GM08714 (cell line): ENCODE results near the gene MAP1S.
A peak's percentile ranks its signal among the peaks of the same experiment; 100 is the strongest.

Experiments
- H3K4me3 ChIP-seq: fragments of 200-500 bp; sonication (Bioruptor generic); 2 replicates; pipeline ENCODE4 v1.5.1; 2014; ENCODE audit warnings: mild to moderate bottlenecking, low read length, inconsistent platforms
- ZNF274 ChIP-seq: IDR thresholded peaks from 2 replicates; pipeline ENCODE4 v1.6.1; 2012; ENCODE audit warnings: mild to moderate bottlenecking, low read depth, low read length

Gene MAP1S

DNA sequence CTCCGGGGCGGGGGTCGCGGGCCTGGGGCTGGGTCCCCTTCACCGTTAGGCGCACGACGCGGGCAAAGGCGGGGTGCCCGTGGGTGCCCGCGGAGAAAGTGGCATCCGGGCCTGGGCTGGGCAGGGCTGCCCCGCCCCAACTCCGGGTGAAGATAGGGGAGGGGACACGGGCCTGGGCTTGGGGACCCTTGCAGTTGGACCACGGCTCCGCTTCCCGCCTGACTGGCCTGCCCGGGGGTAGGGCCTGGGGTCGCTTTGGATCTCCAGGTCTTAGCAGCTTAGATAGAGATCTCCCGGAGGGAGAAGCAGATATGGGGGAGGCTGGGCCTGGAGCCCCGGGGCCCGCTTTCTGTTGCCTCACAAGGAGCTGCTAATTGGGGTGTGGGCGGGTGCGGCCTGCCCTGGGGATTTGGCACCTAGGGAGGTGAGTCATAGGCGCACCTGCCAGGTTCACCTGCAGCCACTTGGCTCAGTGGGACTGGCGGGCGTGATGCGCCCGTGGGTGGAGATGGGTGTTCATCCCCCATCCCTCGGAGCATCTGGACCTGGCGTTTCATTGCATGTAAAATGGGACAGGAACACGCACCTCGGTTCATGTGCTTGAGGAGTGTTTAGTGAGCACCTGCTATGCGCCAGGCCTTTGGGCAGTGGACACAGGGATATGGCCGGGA lies 585 bp downstream of the MAP1S start:
- no peak for TF ChIP-seq ZNF274
- peak overlapping the region; percentile 95 for H3K4me3 ChIP-seq

DNA sequence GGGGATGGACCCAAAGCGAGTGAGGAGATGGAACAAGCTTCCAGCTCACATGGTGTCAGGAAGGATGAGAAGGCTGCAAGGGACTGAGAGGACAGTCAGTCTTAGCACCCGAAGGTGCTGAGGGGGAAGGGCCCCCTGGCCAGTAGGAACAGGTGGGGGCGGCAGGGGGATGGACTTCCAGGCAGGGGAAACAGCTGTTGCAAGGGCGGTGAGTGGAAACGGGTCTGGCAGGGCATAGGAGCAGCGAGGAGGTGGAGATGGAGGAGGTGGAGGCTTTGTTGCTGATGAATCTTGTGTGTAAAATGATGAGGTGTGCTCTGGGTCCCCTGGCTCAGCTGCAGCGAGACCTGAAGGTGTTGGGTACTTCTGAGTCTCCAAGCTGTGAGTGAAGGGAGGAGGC lies 1.2 kb downstream of the MAP1S start:
- H3K4me3 ChIP-seq = peak overlapping the region; percentile 95
- no peak for TF ChIP-seq ZNF274

- H3K4me3 ChIP-seq = no peak overlapping the region; the same call in 1 of the 2 replicates
- no peak for TF ChIP-seq ZNF274
Observed at GRCh38 chr19:17721111-17721628, 1.9 kb downstream of the MAP1S start.

GRCh38 chr19:17721821-17722220 lies 2.5 kb downstream of the MAP1S start:
- TF ChIP-seq ZNF274 = no peak
- no peak overlapping the region for H3K4me3 ChIP-seq

DNA sequence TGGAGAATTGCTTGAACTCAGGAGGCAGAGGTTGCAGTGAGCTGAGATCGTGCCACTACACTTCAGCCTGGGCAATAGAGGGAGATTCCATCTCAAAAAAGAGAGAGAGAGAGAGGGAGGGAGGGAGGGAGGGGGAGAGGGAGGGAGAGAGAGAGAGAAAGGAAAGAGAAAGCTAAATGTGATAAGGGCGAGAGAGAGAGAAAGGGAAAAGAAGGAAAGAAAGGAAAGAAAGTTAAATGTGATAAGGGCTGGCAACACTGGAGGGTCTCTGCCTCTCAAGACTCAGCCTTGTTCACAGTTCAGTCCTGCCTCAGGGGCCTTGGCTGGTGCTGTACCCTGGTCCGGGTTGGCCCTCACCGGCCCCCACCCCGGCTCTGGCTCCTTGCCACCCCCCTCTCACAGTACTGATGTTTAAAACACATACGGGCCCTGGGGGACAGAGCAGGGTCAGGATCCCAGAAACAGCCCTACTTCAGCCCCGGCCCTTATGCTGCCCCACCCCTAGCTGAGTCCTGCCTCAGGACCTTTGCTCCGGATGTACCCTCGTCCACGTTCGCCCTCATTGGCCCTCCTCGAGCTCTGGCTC lies 3.5 kb downstream of the MAP1S start:
- no peak overlapping the region for H3K4me3 ChIP-seq
- no peak for TF ChIP-seq ZNF274

DNA sequence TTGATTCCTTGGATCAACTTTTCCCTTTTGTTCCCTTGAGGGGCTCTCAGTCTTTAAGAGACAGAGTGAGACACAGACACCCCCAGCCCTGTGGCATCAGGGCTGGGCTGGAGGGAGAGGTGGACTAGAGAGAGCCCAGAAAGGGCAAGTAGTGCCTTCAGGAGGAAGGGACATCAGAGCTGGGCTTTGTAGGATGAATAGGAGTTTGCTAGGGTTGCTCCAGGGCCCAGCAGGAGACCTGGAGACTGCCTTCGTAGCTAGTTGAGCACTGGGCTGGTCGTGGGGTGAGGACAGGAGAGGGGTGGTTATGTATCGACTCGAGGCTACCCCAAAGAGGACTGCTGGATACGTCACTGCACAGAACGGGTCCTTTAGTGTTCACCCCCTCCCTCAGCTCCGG lies 5.4 kb downstream of the MAP1S start:
- no peak for TF ChIP-seq ZNF274
- H3K4me3 ChIP-seq = no peak overlapping the region

GRCh38 chr19:17725422-17726078 lies 6.3 kb downstream of the MAP1S start:
- TF ChIP-seq ZNF274 = no peak
- H3K4me3 ChIP-seq = no peak overlapping the region

DNA sequence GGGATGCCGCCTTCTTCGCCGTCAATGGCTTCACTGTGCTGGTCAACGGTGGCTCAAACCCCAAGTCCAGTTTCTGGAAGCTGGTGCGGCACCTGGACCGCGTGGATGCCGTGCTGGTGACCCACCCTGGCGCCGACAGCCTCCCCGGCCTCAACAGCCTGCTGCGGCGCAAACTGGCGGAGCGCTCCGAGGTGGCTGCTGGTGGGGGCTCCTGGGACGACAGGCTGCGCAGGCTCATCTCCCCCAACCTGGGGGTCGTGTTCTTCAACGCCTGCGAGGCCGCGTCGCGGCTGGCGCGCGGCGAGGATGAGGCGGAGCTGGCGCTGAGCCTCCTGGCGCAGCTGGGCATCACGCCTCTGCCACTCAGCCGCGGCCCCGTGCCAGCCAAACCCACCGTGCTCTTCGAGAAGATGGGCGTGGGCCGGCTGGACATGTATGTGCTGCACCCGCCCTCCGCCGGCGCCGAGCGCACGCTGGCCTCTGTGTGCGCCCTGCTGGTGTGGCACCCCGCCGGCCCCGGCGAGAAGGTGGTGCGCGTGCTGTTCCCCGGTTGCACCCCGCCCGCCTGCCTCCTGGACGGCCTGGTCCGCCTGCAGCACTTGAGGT lies 7.0 kb downstream of the MAP1S start:
- H3K4me3 ChIP-seq = no peak overlapping the region
- TF ChIP-seq ZNF274 = no peak

DNA sequence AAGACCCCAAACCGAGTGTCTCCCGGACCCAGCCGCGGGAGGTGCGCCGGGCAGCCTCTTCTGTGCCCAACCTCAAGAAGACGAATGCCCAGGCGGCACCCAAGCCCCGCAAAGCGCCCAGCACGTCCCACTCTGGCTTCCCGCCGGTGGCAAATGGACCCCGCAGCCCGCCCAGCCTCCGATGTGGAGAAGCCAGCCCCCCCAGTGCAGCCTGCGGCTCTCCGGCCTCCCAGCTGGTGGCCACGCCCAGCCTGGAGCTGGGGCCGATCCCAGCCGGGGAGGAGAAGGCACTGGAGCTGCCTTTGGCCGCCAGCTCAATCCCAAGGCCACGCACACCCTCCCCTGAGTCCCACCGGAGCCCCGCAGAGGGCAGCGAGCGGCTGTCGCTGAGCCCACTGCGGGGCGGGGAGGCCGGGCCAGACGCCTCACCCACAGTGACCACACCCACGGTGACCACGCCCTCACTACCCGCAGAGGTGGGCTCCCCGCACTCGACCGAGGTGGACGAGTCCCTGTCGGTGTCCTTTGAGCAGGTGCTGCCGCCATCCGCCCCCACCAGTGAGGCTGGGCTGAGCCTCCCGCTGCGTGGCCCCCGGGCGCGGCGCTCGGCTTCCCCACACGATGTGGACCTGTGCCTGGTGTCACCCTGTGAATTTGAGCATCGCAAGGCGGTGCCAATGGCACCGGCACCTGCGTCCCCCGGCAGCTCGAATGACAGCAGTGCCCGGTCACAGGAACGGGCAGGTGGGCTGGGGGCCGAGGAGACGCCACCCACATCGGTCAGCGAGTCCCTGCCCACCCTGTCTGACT lies 7.9 kb downstream of the MAP1S start:
- TF ChIP-seq ZNF274 = no peak
- no peak overlapping the region for H3K4me3 ChIP-seq

DNA sequence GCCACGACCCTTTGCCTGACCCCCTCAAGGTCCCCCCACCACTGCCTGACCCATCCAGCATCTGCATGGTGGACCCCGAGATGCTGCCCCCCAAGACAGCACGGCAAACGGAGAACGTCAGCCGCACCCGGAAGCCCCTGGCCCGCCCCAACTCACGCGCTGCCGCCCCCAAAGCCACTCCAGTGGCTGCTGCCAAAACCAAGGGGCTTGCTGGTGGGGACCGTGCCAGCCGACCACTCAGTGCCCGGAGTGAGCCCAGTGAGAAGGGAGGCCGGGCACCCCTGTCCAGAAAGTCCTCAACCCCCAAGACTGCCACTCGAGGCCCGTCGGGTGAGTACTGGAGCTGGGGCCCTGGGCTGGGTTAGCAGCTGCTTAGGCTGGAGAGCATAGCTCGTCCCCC lies 8.6 kb downstream of the MAP1S start:
- TF ChIP-seq ZNF274 = no peak

DNA sequence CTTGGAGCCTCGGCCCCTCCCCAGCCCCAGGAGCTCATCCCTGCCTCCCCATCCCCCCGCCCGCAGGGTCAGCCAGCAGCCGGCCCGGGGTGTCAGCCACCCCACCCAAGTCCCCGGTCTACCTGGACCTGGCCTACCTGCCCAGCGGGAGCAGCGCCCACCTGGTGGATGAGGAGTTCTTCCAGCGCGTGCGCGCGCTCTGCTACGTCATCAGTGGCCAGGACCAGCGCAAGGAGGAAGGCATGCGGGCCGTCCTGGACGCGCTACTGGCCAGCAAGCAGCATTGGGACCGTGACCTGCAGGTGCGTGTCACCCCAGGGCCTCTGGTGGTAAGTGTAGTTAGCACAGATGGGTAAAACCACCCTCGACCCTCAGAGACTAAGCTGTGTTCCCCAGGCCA lies 13.8 kb downstream of the MAP1S start:
- H3K4me3 ChIP-seq = no peak overlapping the region
- no peak for TF ChIP-seq ZNF274

More for the DNA sequence above, 8.6 kb downstream of the MAP1S start:
- no peak overlapping the region for H3K4me3 ChIP-seq

- TF ChIP-seq ZNF274 = no peak
- H3K4me3 ChIP-seq = no peak overlapping the region
Observed at GRCh38 chr19:17734146-17734545, 14.9 kb downstream of the MAP1S start.

DNA sequence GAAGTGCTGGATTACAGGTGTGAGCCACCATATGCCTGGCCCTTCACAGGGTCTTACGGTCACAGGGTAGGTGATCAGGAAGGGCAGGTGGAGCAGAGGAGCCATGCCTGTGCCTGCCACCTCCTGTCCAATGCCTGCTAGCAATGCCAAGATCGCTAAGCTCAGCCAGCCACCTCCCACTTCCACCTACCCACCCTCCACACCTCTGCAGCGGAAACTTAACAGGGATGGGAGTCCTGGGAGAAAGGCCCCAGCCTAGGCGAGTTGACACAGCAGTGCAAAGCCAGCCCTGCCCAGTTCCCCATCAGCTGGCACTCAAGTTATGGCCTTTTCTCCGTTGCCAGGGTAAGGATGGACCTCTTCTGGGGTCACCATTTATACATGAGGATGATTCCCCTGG lies 16.1 kb downstream of the MAP1S start:
- no peak for TF ChIP-seq ZNF274
- H3K4me3 ChIP-seq = no peak overlapping the region

DNA sequence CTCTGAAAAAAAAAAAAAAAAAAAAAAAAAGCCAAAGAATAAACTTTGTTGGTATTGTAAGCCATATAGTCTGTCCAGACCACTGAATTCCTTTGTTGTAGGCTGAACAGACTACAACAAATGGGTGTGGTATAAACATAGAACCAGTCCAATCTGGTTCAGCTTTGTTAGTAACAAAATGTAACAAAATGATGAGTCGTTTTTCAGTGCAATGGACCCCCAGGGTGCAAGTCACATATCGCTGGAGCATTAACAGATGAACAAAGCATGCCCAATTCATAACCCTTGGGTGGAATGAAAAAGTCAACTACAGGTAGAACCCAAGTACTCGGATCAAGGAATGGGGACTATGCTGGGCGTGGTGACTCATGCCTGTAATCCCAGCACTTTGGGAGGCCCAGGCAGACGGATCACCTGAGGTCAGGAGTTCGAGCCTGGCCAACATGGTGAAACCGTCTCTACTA lies 18.4 kb downstream of the MAP1S start:
- no peak for TF ChIP-seq ZNF274
- no peak overlapping the region for H3K4me3 ChIP-seq
